ENCODE data around the gene AHCYL2.
"Not testable (repeated sequence)": the region's sequence is repeated elsewhere in the genome, so short reads cannot be mapped to it uniquely, and the experiment has no call there.

AHCYL2 gene

GRCh38 chr7:129240119-129240820 is 15.4 kb downstream of the AHCYL2 start:
- ATAC-seq (replicated peaks) (no peak), DNase-seq (no peak)
- no peak overlapping the region for H3K27ac Mint-ChIP-seq
- H3K4me3 Mint-ChIP-seq = no peak overlapping the region
- H3K9me3 Mint-ChIP-seq = no peaks in the 10 kb centered on the region
- peaks cover 9% of the 10 kb centered on the region for H3K36me3 Mint-ChIP-seq (ENCODE audit: insufficient read depth)
- H3K4me1 Mint-ChIP-seq (ENCODE audit: low read depth in 2 of 2) = peaks cover 6 to 17% of the 10 kb centered on the region in 2 donors
- H3K27me3 Mint-ChIP-seq = no peaks in the 10 kb centered on the region

- DNase-seq = no peak
- Mint-ChIP-seq H3K9me3 (no peaks in the 10 kb centered on the region), H3K4me1 (ENCODE audit: low read depth in 2 of 2) (peaks cover 6 to 11% of the 10 kb centered on the region in 2 donors), H3K27me3 (no peaks in the 10 kb centered on the region), H3K36me3 (ENCODE audit: insufficient read depth) (peaks cover 4% of the 10 kb centered on the region), H3K27ac (no peak overlapping the region), H3K4me3 (no peak overlapping the region)
- no peak for ATAC-seq (replicated peaks)
Measured at GRCh38 chr7:129244220-129244619, 19.4 kb downstream of the AHCYL2 start.

GRCh38 chr7:129245533-129245932 is 20.7 kb downstream of the AHCYL2 start:
- Mint-ChIP-seq H3K4me1 (ENCODE audit: low read depth in 2 of 2) (peaks cover 3% of the 10 kb centered on the region in 2 donors), H3K36me3 (ENCODE audit: insufficient read depth) (no peaks in the 10 kb centered on the region), H3K9me3 (no peaks in the 10 kb centered on the region), H3K4me3 (no peak overlapping the region), H3K27ac (no peak overlapping the region), H3K27me3 (no peaks in the 10 kb centered on the region)
- DNase-seq = no peak
- ATAC-seq (replicated peaks) = no peak

GRCh38 chr7:129247087-129247486 is 22.3 kb downstream of the AHCYL2 start:
- no peak overlapping the region for H3K27ac Mint-ChIP-seq
- no peaks in the 10 kb centered on the region for H3K27me3 Mint-ChIP-seq
- no peaks in the 10 kb centered on the region for H3K36me3 Mint-ChIP-seq (ENCODE audit: insufficient read depth)
- ATAC-seq (replicated peaks) = no peak
- no peaks in the 10 kb centered on the region for H3K9me3 Mint-ChIP-seq
- peaks cover 1 to 4% of the 10 kb centered on the region in 2 donors for H3K4me1 Mint-ChIP-seq (ENCODE audit: low read depth in 2 of 2)
- H3K4me3 Mint-ChIP-seq = no peak overlapping the region
- no peak for DNase-seq

GRCh38 chr7:129252128-129252527 is 27.3 kb downstream of the AHCYL2 start:
- no peak for ATAC-seq (replicated peaks)
- Mint-ChIP-seq H3K4me3 (no peak overlapping the region), H3K27ac (no peak overlapping the region), H3K4me1 (ENCODE audit: low read depth in 2 of 2) (peaks cover 0 to 4% of the 10 kb centered on the region in 2 donors), H3K27me3 (no peaks in the 10 kb centered on the region), H3K36me3 (ENCODE audit: insufficient read depth) (no peaks in the 10 kb centered on the region), H3K9me3 (no peaks in the 10 kb centered on the region)
- no peak for DNase-seq

- H3K9me3 Mint-ChIP-seq; H3K27me3 Mint-ChIP-seq; H3K27ac Mint-ChIP-seq; H3K36me3 Mint-ChIP-seq (ENCODE audit: insufficient read depth); H3K4me3 Mint-ChIP-seq; H3K4me1 Mint-ChIP-seq (ENCODE audit: low read depth in 2 of 2); ATAC-seq (replicated peaks); DNase-seq: not testable (repeated sequence)
Measured at GRCh38 chr7:129252603-129253002, 27.8 kb downstream of the AHCYL2 start.

GRCh38 chr7:129255800-129256199 is 31.0 kb downstream of the AHCYL2 start:
- ATAC-seq (replicated peaks) (no peak), DNase-seq (no peak)
- no peaks in the 10 kb centered on the region for H3K27me3 Mint-ChIP-seq
- H3K27ac Mint-ChIP-seq = no peak overlapping the region
- no peaks in the 10 kb centered on the region for H3K36me3 Mint-ChIP-seq (ENCODE audit: insufficient read depth)
- no peaks in the 10 kb centered on the region for H3K9me3 Mint-ChIP-seq
- H3K4me3 Mint-ChIP-seq = no peak overlapping the region
- peaks cover 8 to 12% of the 10 kb centered on the region in 2 donors for H3K4me1 Mint-ChIP-seq (ENCODE audit: low read depth in 2 of 2)

GRCh38 chr7:129256221-129256620 is 31.4 kb downstream of the AHCYL2 start:
- H3K9me3 Mint-ChIP-seq = no peaks in the 10 kb centered on the region
- no peak overlapping the region for H3K4me3 Mint-ChIP-seq
- H3K27me3 Mint-ChIP-seq = no peaks in the 10 kb centered on the region
- ATAC-seq (replicated peaks) (no peak), DNase-seq (no peak)
- H3K36me3 Mint-ChIP-seq (ENCODE audit: insufficient read depth) = no peaks in the 10 kb centered on the region
- H3K4me1 Mint-ChIP-seq (ENCODE audit: low read depth in 2 of 2) = peaks cover 7 to 12% of the 10 kb centered on the region in 2 donors
- H3K27ac Mint-ChIP-seq = no peak overlapping the region

- no peak for DNase-seq
- no peak overlapping the region for H3K27ac Mint-ChIP-seq
- no peak for ATAC-seq (replicated peaks)
- H3K4me1 Mint-ChIP-seq (ENCODE audit: low read depth in 2 of 2) = peaks cover 11 to 13% of the 10 kb centered on the region in 2 donors
- H3K9me3 Mint-ChIP-seq = no peaks in the 10 kb centered on the region
- H3K27me3 Mint-ChIP-seq = no peaks in the 10 kb centered on the region
- no peaks in the 10 kb centered on the region for H3K36me3 Mint-ChIP-seq (ENCODE audit: insufficient read depth)
- no peak overlapping the region for H3K4me3 Mint-ChIP-seq
Measured at GRCh38 chr7:129257168-129257567, 32.3 kb downstream of the AHCYL2 start.

- H3K9me3 Mint-ChIP-seq = no peaks in the 10 kb centered on the region
- peak overlapping the region; percentile 20 to 52 for H3K4me3 Mint-ChIP-seq
- peaks cover 19 to 21% of the 10 kb centered on the region in 2 donors for H3K4me1 Mint-ChIP-seq (ENCODE audit: low read depth in 2 of 2)
- DNase-seq (no peak), ATAC-seq (replicated peaks) (peak; percentile 40)
- peak overlapping the region in 1 of 2 donors; percentile 62 for H3K27ac Mint-ChIP-seq
- no peaks in the 10 kb centered on the region for H3K36me3 Mint-ChIP-seq (ENCODE audit: insufficient read depth)
- H3K27me3 Mint-ChIP-seq = no peaks in the 10 kb centered on the region
Measured at GRCh38 chr7:129258649-129259389, 34.0 kb downstream of the AHCYL2 start.

- no peaks in the 10 kb centered on the region for H3K36me3 Mint-ChIP-seq (ENCODE audit: insufficient read depth)
- peak in 1 of 3 experiments; percentile 5 for DNase-seq
- no peaks in the 10 kb centered on the region for H3K9me3 Mint-ChIP-seq
- H3K4me1 Mint-ChIP-seq (ENCODE audit: low read depth in 2 of 2) = peaks cover 19 to 21% of the 10 kb centered on the region in 2 donors
- H3K27ac Mint-ChIP-seq = peak overlapping the region in 1 of 2 donors; percentile 66
- peak overlapping the region; percentile 30 to 47 for H3K4me3 Mint-ChIP-seq
- H3K27me3 Mint-ChIP-seq = no peaks in the 10 kb centered on the region
- peak; percentile 65 for ATAC-seq (replicated peaks)
Measured at GRCh38 chr7:129262324-129262723, 37.5 kb downstream of the AHCYL2 start.

- Mint-ChIP-seq H3K27me3 (no peaks in the 10 kb centered on the region), H3K4me1 (ENCODE audit: low read depth in 2 of 2) (peaks cover 19 to 21% of the 10 kb centered on the region in 2 donors), H3K36me3 (ENCODE audit: insufficient read depth) (no peaks in the 10 kb centered on the region), H3K4me3 (no peak overlapping the region), H3K9me3 (no peaks in the 10 kb centered on the region), H3K27ac (no peak overlapping the region)
- ATAC-seq (replicated peaks) = no peak
- DNase-seq = no peak
Measured at GRCh38 chr7:129263168-129263567, 38.3 kb downstream of the AHCYL2 start.

GRCh38 chr7:129264534-129264933 is 39.7 kb downstream of the AHCYL2 start:
- no peaks in the 10 kb centered on the region for H3K9me3 Mint-ChIP-seq
- ATAC-seq (replicated peaks) = no peak

GRCh38 chr7:129265328-129265727 is 40.5 kb downstream of the AHCYL2 start:
- peaks cover 8 to 13% of the 10 kb centered on the region in 2 donors for H3K4me1 Mint-ChIP-seq (ENCODE audit: low read depth in 2 of 2)
- no peak overlapping the region for H3K4me3 Mint-ChIP-seq
- no peak overlapping the region for H3K27ac Mint-ChIP-seq
- no peaks in the 10 kb centered on the region for H3K36me3 Mint-ChIP-seq (ENCODE audit: insufficient read depth)
- H3K9me3 Mint-ChIP-seq = no peaks in the 10 kb centered on the region
- DNase-seq (no peak), ATAC-seq (replicated peaks) (no peak)
- H3K27me3 Mint-ChIP-seq = no peaks in the 10 kb centered on the region

More at GRCh38 chr7:129264534-129264933, 39.7 kb downstream of the AHCYL2 start:
- DNase-seq = no peak
- Mint-ChIP-seq H3K27ac (no peak overlapping the region), H3K4me3 (no peak overlapping the region), H3K36me3 (ENCODE audit: insufficient read depth) (no peaks in the 10 kb centered on the region), H3K27me3 (no peaks in the 10 kb centered on the region), H3K4me1 (ENCODE audit: low read depth in 2 of 2) (peaks cover 12 to 17% of the 10 kb centered on the region in 2 donors)
